Skeletal muscle tissue (tissue), 4 donors: ENCODE measurements around the gene JPH3. TPM values are rescaled to one million over a fixed set of nuclear protein-coding genes. Genes with fewer than 3 reads are reported as not detected.

Source experiments
- H3K27ac ChIP-seq: one replicate; pipeline ENCODE4 v1.7.0; 2013; ENCODE audit warnings: mild to moderate bottlenecking, low read depth, low read length, inconsistent platforms
- H3K27me3 ChIP-seq, 3 donors: one replicate each; pipeline ENCODE4 v1.7.0; 2013; ENCODE audit warnings: low read length in 3 of 3; ENCODE audit not compliant: control insufficient read depth in 3 of 3, insufficient read depth in 3 of 3
- H3K36me3 ChIP-seq, 3 donors: one replicate each; pipeline ENCODE4 v1.7.0; 2013; ENCODE audit warnings: low read length in 3 of 3; ENCODE audit not compliant: control insufficient read depth in 3 of 3, insufficient read depth in 3 of 3
- H3K4me1 ChIP-seq, 3 donors: one replicate each; pipeline ENCODE4 v1.7.0; 2013; ENCODE audit warnings: low read length in 3 of 3, mild to moderate bottlenecking in 3 of 3; ENCODE audit not compliant: control insufficient read depth in 3 of 3, insufficient read depth in 3 of 3
- H3K4me3 ChIP-seq, 3 donors: one replicate each; pipeline ENCODE4 v1.7.0; 2013; ENCODE audit warnings: low read length in 3 of 3
- H3K9ac ChIP-seq, 3 donors: one replicate each; pipeline ENCODE4 v1.7.0; 2013; ENCODE audit warnings: low read length in 3 of 3, mild to moderate bottlenecking in 3 of 3, moderate library complexity in 2 of 3, low read depth in 1 of 3
- H3K9me3 ChIP-seq, 3 donors: one replicate each; pipeline ENCODE4 v1.7.0; 2013; ENCODE audit warnings: low read length in 3 of 3; ENCODE audit not compliant: control insufficient read depth in 3 of 3
- total RNA-seq: library from RNA; depleted of rRNA; stranded (reverse); fragments of >200 nt; gene quantifications from one replicate; pipeline ENCODE4 v1.2.3, GENCODE V29; 2014
- donor health status: Osteomylitis.

JPH3 gene
- total RNA-seq, 1 donor from 2014 or later = not detected

DNA sequence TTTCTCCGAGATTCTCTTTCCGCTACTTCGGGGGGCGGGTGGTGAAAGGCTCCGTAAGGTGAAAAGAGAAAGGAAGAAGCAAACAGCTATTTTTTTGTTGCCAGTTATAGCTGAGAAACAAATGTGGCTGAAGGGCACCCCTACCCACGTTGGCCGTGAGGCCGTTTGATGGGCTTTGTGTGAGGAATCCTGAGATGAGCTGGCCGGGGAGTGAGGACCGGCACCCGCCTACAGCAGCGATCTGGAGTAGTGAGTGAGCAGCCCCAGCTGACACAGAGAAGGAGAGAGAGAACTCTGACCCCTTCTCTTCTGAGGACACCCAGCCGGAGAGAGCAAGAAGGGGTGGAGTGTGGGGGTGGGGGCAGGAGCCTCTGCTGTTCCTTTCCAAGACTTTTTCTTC, 5.6 kb downstream of the JPH3 start:
- Histone ChIP-seq H3K27ac (no peak overlapping the region), H3K27me3 (peaks cover 59 to 60% (median 59%) of the 10 kb centered on the region in 3 donors), H3K4me3 (no peak overlapping the region), H3K9ac (no peak overlapping the region), H3K36me3 (no peaks in the 10 kb centered on the region), H3K9me3 (no peaks in the 10 kb centered on the region), H3K4me1 (peaks cover 0 to 3% (median 2%) of the 10 kb centered on the region in 3 donors)

DNA sequence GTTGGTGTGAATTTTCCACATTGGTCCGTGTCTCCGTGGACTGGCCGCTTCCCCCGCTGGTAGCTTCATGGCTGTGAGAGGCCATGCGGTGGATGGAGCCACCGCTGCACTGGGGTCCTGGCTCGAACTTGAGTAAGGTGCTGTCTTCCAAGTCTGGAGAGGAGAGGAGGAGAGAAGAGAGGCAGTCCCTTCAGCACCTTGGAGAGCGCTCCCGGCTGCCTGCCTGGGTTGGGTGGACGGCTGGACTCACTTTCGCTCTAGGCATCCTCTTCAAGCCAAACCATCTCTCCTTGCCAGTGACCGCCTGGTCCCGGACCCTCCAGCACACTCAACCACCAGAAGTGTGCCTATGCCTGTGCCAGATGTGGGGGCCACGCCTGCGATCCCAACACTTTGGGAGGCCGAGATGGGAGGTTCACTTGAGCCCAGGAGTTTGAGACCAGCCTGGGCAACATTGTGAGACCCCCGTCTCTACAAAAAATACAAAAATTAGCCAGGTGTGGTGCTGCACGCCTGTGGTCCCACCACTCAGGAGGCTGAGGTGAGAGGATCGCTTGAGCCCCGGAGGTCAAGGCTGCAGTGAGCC, 6.2 kb downstream of the JPH3 start:
- H3K27me3 ChIP-seq = peaks cover 53 to 54% (median 53%) of the 10 kb centered on the region in 3 donors

DNA sequence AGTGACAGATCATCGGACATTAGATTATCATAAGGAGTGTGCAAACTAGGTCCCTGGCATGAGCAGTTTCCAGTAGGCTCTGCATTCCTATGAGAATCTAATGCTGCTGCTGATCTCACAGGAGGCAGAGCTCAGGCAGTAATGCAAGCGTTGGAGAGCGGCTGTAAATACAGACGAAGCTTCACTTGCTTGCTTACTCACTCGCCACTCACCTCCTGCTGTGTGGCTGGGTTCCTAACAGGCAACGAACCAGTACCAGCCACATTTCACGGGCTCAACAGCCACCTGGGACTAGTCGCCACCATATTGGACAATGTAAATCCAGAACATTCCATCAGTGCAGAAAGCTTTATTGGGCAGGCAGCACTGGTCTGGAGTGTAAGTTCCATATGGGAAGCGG, 7.7 kb downstream of the JPH3 start:
- H3K27me3 ChIP-seq = peaks cover 37 to 38% (median 38%) of the 10 kb centered on the region in 3 donors
- H3K27ac ChIP-seq = no peak overlapping the region
- H3K36me3 ChIP-seq = no peaks in the 10 kb centered on the region
- no peaks in the 10 kb centered on the region for H3K4me1 ChIP-seq
- H3K9me3 ChIP-seq = no peaks in the 10 kb centered on the region
- H3K9ac ChIP-seq = no peak overlapping the region
- no peak overlapping the region for H3K4me3 ChIP-seq

More for the DNA sequence above, 6.2 kb downstream of the JPH3 start:
- no peak overlapping the region for H3K27ac ChIP-seq
- H3K36me3 ChIP-seq = no peaks in the 10 kb centered on the region
- H3K4me3 ChIP-seq = no peak overlapping the region
- H3K9me3 ChIP-seq = no peaks in the 10 kb centered on the region
- H3K4me1 ChIP-seq = no peaks in the 10 kb centered on the region
- H3K9ac ChIP-seq = no peak overlapping the region

DNA sequence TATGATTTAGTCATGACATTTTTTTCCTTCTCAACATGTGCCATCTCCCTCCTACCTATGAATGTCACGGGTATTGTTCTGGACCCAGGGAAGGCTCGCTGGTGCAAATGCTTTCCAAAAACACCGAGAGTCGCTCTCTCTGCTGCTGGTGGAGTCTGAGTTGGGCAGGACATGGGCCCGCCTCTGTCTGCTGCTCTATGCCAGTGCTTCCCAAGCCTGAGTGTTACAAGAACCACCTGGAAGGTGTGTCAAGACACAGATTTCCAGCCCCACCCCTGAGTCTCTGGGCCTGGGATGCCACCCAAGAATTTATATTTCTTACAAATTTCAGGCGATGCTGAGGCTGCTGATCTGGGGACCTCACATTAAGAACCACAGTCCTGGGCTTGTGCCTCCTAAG, 9.1 kb downstream of the JPH3 start:
- no peaks in the 10 kb centered on the region for H3K9me3 ChIP-seq
- H3K4me1 ChIP-seq = no peaks in the 10 kb centered on the region
- H3K36me3 ChIP-seq = no peaks in the 10 kb centered on the region
- peaks cover 28 to 31% (median 29%) of the 10 kb centered on the region in 3 donors for H3K27me3 ChIP-seq
- no peak overlapping the region for H3K9ac ChIP-seq
- no peak overlapping the region for H3K27ac ChIP-seq
- no peak overlapping the region for H3K4me3 ChIP-seq

DNA sequence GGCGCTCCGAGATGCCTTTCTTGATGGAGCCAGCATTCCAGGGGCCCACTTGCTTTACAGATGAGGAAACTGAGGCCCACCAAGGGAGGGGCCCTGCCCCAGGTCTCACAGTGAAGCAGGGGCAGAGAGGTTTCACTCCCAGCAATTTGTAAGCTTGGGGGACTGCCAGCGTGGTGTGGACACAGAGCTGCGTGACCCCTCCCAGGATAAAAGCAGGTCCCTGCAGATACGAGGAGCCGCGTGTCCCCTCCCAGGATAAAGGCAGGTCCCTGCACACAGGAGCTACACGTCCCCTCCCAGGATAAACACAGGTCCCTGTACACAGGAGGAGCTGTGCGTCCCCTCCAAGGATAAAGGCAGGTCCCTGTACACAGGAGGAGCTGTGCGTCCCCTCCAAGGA, 11.7 kb downstream of the JPH3 start:
- Histone ChIP-seq H3K9ac (no peak overlapping the region), H3K27me3 (peaks cover 25 to 39% (median 29%) of the 10 kb centered on the region in 3 donors), H3K27ac (no peak overlapping the region), H3K36me3 (no peaks in the 10 kb centered on the region), H3K9me3 (no peaks in the 10 kb centered on the region), H3K4me3 (no peak overlapping the region), H3K4me1 (no peaks in the 10 kb centered on the region)

DNA sequence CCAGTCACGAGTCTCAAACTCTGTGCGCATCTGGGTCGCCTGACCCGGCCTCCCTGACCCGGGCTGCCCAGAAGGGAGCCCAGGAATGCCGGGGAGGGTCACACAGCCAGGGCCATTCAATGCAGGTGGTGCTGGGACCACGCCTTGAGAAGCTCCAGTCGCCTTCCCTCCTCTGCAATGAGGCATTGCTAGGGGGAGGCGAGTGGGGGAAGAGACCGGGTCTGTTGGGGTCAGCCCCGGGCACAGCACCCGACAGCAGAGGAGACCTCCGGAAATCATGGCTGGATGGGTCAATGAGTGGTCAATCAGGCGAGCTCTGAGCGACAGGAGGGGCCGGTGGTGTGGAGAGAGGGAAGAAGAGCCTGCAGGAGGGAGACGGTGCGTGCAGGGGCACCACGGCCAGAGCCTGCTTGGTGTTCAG, 13.3 kb downstream of the JPH3 start:
- no peak overlapping the region for H3K4me3 ChIP-seq
- H3K9ac ChIP-seq = no peak overlapping the region
- H3K9me3 ChIP-seq = no peaks in the 10 kb centered on the region
- H3K27ac ChIP-seq = no peak overlapping the region
- peaks cover 33 to 46% (median 35%) of the 10 kb centered on the region in 3 donors for H3K27me3 ChIP-seq
- H3K4me1 ChIP-seq = no peaks in the 10 kb centered on the region
- H3K36me3 ChIP-seq = no peaks in the 10 kb centered on the region

DNA sequence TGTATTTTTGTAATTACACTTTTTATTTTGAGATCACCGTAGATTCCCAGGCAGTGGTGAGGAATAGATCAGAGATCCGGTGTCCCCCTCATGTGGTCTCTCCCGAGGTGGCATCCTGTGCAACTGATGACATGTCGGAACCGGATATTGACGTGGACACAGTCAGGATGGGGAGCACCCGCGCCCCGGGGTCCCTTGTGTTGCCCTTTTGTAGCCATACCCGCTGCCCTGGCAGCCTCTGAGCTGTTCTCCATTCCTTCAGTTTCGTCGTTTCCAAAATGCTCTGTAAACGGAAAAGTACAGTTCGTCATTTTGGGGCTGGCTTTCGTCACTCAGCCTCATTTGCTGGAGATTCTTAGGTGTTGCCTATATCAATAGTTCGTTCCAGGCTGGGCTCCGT, 14.2 kb downstream of the JPH3 start:
- Histone ChIP-seq H3K27ac (no peak overlapping the region), H3K9ac (no peak overlapping the region), H3K4me1 (no peaks in the 10 kb centered on the region), H3K27me3 (peaks cover 34 to 47% (median 35%) of the 10 kb centered on the region in 3 donors), H3K4me3 (no peak overlapping the region), H3K9me3 (no peaks in the 10 kb centered on the region), H3K36me3 (no peaks in the 10 kb centered on the region)

DNA sequence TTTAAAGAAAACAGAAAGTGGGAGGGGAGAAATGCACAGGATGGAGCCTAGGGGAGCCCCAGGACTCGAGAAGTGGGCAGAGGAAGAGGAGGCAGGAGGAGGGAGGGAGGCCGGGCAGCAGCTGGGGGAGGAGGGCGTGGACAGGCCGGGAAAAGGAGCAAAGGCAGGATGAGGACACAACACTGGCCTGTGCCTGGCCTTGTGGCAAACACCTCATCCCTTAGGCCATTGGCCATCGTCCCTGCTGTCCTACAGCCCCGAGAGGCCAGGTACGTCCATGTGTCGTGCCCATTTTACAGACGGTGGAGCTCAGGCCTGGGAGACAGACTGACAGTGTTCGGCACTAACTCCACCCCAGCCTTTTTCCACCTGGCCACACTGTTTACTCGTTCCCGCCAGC, 15.9 kb downstream of the JPH3 start:
- Histone ChIP-seq H3K27me3 (peaks cover 35 to 52% (median 41%) of the 10 kb centered on the region in 3 donors), H3K36me3 (no peaks in the 10 kb centered on the region), H3K9ac (no peak overlapping the region), H3K4me1 (no peaks in the 10 kb centered on the region), H3K4me3 (no peak overlapping the region), H3K27ac (no peak overlapping the region), H3K9me3 (no peaks in the 10 kb centered on the region)

DNA sequence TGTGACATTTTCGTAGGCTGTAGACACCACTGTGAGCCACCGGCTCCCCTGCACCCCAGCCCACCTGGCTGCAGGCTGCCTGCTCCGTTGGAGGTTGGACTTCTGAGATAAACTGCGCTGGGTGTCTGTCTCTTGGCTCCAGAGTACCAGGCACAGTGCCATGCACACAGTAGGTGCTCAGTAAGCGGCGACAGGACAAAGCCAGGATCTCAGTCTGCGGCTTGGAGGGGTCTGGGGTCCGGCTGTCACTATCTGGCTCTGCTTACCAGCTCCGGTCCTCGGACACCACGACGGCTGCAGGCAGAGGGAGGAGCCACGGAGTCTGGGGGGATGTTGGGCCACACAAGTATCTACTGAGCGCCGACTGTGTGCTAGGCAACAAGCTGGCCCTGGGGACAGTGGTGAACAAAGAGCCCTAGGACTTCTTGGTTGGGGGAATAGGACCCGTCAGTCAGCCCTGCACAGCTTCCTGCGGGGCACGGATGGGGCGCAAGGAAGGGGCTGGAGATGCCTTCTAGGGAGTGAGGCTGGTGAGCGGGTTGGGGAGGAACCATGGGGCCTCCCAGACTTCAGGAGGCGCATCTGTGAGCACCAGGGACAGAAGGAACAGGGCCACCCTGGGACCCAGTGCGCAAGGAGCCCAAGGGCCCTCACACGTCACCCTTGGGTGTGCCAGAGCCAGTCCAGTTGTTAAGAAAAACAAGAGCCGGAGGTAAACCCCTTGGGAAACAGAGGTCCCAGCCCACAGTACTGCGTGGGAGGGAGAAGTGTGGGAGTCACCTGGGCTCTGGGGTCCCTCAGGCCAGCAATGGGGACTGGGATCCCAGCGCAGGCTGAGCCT, 17.3 kb downstream of the JPH3 start:
- no peak overlapping the region for H3K4me3 ChIP-seq
- no peaks in the 10 kb centered on the region for H3K4me1 ChIP-seq
- no peaks in the 10 kb centered on the region for H3K9me3 ChIP-seq
- H3K9ac ChIP-seq = no peak overlapping the region
- no peaks in the 10 kb centered on the region for H3K36me3 ChIP-seq
- no peak overlapping the region for H3K27ac ChIP-seq
- H3K27me3 ChIP-seq = peaks cover 35 to 60% (median 41%) of the 10 kb centered on the region in 3 donors

DNA sequence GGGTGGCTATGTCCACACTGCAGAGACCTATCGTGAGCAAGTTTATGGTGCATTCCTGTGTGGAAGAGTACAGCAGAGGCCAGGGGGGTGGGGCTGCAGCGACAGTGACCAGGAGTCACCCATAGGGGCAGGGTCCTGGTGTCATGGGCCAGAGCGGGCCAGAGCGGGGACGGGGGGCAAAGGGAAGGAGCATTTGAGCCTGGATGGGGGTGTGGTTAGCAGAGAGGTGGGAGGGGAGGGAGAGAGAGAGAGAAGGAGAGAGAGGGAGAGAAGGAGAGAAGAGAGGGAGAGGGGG, 17.8 kb downstream of the JPH3 start:
- H3K9ac ChIP-seq = no peak overlapping the region
- no peak overlapping the region for H3K4me3 ChIP-seq
- no peaks in the 10 kb centered on the region for H3K9me3 ChIP-seq
- no peaks in the 10 kb centered on the region for H3K4me1 ChIP-seq
- no peak overlapping the region for H3K27ac ChIP-seq
- peaks cover 35 to 61% (median 42%) of the 10 kb centered on the region in 3 donors for H3K27me3 ChIP-seq
- no peaks in the 10 kb centered on the region for H3K36me3 ChIP-seq
